Measurements from ENCODE around the gene MORN5.

The MORN5 gene

DNA sequence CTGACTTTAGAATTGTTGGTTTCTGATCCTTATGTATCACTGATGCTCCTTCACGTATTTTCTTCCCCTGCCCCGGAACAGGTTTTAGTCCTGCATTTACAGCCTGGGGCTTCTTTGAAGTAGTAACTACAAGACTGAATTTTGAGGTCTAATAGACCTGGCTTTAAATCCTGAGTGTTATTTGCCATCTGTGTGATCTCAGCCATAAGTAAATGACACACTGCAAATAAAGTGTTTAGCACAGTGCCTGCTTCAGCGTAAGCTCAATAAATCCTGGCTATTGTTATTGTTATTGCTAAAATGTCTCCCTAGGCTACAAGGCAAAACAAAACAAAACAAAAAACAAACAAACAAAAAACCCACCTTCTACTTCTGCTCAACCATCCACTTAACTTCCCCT lies 84.6 kb downstream of the MORN5 start:
- no peak for DNase-seq

DNA sequence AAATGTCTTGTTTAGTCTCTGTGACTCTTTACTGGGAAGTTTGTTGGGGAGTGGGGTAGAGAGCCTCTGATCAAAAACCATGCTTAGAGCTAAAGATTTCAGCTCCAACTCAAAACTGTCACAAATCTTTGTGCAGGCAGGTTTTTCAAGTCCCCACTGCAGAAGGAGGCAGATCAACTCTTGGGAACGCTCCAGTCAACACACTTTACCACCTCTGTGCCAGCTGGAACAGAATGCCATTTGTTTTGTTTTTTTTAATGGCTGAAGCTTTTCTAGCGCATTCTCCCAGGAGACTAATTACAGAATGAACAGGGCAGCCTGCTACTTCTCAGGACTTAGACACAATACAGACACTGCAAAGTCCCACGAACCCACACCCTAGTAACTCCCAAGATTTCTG lies 87.0 kb downstream of the MORN5 start:
- no peak for DNase-seq

DNA sequence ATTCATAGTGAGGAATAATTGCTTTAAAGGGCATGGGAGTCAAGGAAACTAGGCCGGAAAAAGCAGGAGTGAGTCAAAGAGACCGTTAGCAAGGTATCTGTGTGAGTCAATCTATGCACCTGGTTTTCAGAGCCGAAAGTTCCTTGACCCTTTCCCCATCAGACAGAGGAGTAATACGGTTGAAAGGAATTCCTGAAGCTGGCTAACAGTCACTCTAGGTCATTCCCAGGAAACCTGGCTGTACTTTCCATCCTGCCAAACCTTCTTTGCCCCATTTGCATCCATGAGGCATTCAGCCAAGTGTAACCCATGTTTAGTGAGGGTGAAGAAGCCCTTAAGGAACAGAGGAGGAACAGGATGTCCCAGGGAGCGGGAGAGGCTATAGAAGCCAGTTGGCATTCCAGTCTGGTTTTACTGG lies 88.7 kb downstream of the MORN5 start:
- no peak for DNase-seq

Measured in activated CD4-positive, alpha-beta T cell treated with anti-CD3 and anti-CD28 coated beads for 1 hour (primary cell).